LNCaP clone FGC (cell line): ENCODE data around the gene BMX.

Experiments used
- DNase-seq: peaks from one replicate; pipeline ENCODE4 v3.0.0-alpha.2; 2011; ENCODE audit warnings: low read depth
- H3K4me3 ChIP-seq: 2 replicates; pipeline ENCODE4 v1.5.1; 2011; ENCODE audit warnings: mild to moderate bottlenecking, low read depth, low read length, control low read depth
- CTCF ChIP-seq: IDR thresholded peaks from 2 replicates; pipeline ENCODE4 v1.5.1; 2012; ENCODE audit warnings: mild to moderate bottlenecking; ENCODE audit not compliant: control insufficient read depth, insufficient read depth; ENCODE audit errors: extremely low read depth

BMX gene

GRCh38 chrX:15500497-15500966, at the start of gene BMX:
Gene BMX (plus strand): TSS chrX:15500807. CDS start chrX:15508354, 7,547 bp downstream.
- DNase-seq: no peak
- H3K4me3 ChIP-seq: no peak within 1 kb of the TSS
- no peak for TF ChIP-seq CTCF

- no peak overlapping the region for H3K4me3 ChIP-seq
- TF ChIP-seq CTCF: no peak
- DNase-seq: no peak
Observed at GRCh38 chrX:15451913-15452312, 48.7 kb upstream of the BMX start.

DNA sequence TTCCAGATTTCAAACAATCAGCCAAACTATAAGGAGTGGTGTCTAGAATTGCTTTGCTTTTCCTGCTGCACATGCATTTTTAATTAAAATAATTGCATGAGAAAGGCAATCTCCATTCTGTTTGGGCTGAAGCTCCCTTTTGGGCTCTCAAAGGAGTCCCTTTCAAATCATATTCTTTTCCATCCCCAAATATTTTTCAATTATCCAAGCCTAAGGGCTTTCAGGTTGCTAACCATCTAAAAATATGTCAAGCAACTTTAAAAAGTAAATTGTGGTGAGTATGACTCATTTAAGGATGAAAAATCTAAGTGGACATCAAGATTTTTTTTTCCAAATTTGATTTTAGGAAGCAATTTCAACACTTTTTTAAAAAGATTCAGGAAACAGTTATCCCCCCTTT, 35.9 kb upstream of the BMX start:
- H3K4me3 ChIP-seq: peak overlapping the region; percentile 44
- DNase-seq: no peak
- TF ChIP-seq CTCF: no peak

DNA sequence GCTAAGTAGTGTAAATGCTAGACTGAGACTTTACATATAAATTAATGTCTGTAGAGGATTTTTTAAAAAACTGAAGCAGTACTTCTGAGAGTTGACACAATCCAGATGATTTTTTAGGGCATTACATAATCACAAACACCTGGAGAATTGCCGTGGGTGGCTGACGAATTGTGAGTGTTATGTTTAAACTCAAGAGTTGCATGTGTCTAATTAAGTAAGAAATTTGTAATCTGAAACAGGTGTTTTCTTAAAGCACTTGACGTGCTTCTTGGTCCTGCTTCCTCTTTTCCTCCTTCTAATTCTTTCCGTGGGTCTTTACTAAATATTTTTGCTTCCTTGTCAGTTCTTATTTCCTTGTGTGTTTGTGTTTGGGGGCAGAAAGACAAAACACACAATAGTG, 35.3 kb upstream of the BMX start:
- H3K4me3 ChIP-seq: no peak overlapping the region
- no peak for TF ChIP-seq CTCF
- no peak for DNase-seq

DNA sequence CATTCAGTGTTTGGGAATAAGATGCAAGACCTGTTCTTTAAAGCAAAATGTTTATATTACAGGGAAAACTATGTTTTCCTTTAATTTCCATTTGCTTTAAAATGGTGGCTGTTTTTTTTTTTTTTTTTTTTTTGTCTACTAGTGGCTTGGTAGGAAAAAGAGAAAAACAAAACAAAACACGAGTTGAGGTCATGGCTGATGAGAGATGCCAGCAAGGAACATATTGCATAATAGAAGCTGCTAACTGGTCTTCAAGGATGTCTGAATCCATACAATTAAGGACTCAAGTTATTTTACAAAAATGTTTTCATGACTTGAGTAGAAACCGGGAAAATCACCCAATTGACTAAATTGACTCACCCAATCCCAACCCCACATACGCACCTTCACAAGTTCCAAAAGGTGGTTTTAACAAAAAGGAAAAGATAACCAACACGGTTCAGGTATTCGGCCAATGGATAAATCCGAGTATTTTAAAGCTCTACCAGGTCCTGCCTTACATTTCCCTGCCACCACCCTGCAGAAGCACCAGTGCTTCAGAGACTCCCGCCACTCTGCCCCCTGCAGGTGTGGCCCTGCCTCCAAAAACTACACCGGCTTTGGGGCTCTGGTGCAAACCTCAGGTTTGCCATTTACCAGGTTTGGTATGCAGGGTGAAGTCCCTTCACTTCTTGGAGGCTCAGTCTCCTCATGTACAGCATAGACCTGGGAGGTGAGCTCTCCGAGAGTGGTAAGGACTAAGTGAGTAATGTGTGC, 34.5 kb upstream of the BMX start:
- H3K4me3 ChIP-seq: no peak overlapping the region
- TF ChIP-seq CTCF: no peak
- DNase-seq: no peak

DNA sequence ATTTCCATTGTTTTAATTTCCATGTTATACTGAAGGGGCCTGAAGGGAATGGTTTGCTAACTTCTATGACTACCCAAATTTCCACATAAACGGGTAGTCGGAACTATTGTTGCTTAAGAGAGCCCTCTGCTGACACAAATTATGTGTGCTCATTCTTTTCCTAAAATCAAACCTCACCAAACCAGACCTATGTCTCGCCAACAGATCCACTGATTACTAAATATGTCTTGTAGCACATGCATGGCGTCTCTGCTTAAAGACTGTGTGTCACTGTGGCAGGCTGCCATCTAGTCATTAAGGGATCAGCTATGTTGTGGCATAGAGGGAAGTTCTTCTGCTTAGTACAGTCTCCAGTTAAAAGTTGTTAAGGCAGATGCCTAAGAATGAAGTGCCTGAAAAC, 32.6 kb upstream of the BMX start:
- peak; percentile 85 for DNase-seq
- H3K4me3 ChIP-seq: no peak overlapping the region
- peak; percentile 26; the same call in 1 of the 2 replicates for TF ChIP-seq CTCF

- no peak for DNase-seq
- no peak for TF ChIP-seq CTCF
- H3K4me3 ChIP-seq: no peak overlapping the region
Observed at GRCh38 chrX:15469613-15470012, 31.0 kb upstream of the BMX start.
